ENCODE results near the gene ANKRD40CL.

The ANKRD40CL gene

GRCh38 chr17:50754521-50754920 is 12.8 kb downstream of the ANKRD40CL start:
- Histone ChIP-seq H3F3A (ENCODE audit: low read depth) (peaks cover 3% of the 10 kb centered on the region; the same call in 1 of the 2 replicates), H3K4me3 (ENCODE audit: low read length, poor library complexity, severe bottlenecking) (no peak overlapping the region), H3K9me2 (replicated peaks; ENCODE audit: low read depth, low read length) (no peaks in the 10 kb centered on the region), H3K9ac (ENCODE audit: low read depth, low read length, poor library complexity, severe bottlenecking) (no peak overlapping the region), H3K4me1 (ENCODE audit: insufficient read depth, low read length, poor library complexity, severe bottlenecking) (no peaks in the 10 kb centered on the region), H2AFZ (ENCODE audit: low read length) (no peak overlapping the region), H3K9me3 (ENCODE audit: insufficient read depth, low read depth, low read length) (no peaks in the 10 kb centered on the region), H4K20me1 (ENCODE audit: insufficient read depth, low read length, poor library complexity, severe bottlenecking) (peaks cover 3% of the 10 kb centered on the region), H3K36me3 (ENCODE audit: insufficient read depth, low read length) (peaks cover 56% of the 10 kb centered on the region; the same call in 1 of the 2 replicates), H3K27me3 (ENCODE audit: insufficient read depth, low read length, poor library complexity, severe bottlenecking) (no peaks in the 10 kb centered on the region), H3K4me2 (ENCODE audit: low read depth, low read length, poor library complexity, severe bottlenecking) (no peak overlapping the region), H3K79me2 (ENCODE audit: insufficient read depth, low read length) (no peaks in the 10 kb centered on the region)
- no peak for TF ChIP-seq CTCF (conservative IDR thresholded peaks at IDR 0.05; ENCODE audit: low read length)
- TF ChIP-seq EZH2phosphoT487 (IDR thresholded peaks at IDR 0.05; ENCODE audit: borderline replicate concordance): no peak

GRCh38 chr17:50749245-50749644 is 18.1 kb downstream of the ANKRD40CL start:
- peaks cover 13% of the 10 kb centered on the region for H4K20me1 ChIP-seq (ENCODE audit: insufficient read depth, low read length, poor library complexity, severe bottlenecking)
- H3K27me3 ChIP-seq (ENCODE audit: insufficient read depth, low read length, poor library complexity, severe bottlenecking): no peaks in the 10 kb centered on the region
- no peak overlapping the region for H2AFZ ChIP-seq (ENCODE audit: low read length)
- H3K4me3 ChIP-seq (ENCODE audit: low read length, poor library complexity, severe bottlenecking): no peak overlapping the region
- TF ChIP-seq EZH2phosphoT487 (IDR thresholded peaks at IDR 0.05; ENCODE audit: borderline replicate concordance) (no peak), CTCF (conservative IDR thresholded peaks at IDR 0.05; ENCODE audit: low read length) (no peak)
- H3K4me2 ChIP-seq (ENCODE audit: low read depth, low read length, poor library complexity, severe bottlenecking): no peak overlapping the region
- no peaks in the 10 kb centered on the region; the same call in 1 of the 2 replicates for H3K79me2 ChIP-seq (ENCODE audit: insufficient read depth, low read length)
- no peaks in the 10 kb centered on the region; the same call in none of the 2 replicates for H3F3A ChIP-seq (ENCODE audit: low read depth)
- H3K36me3 ChIP-seq (ENCODE audit: insufficient read depth, low read length): peaks cover 100% of the 10 kb centered on the region
- no peaks in the 10 kb centered on the region for H3K9me3 ChIP-seq (ENCODE audit: insufficient read depth, low read depth, low read length)
- no peak overlapping the region for H3K9ac ChIP-seq (ENCODE audit: low read depth, low read length, poor library complexity, severe bottlenecking)
- no peaks in the 10 kb centered on the region for H3K9me2 ChIP-seq (replicated peaks; ENCODE audit: low read depth, low read length)
- no peaks in the 10 kb centered on the region for H3K4me1 ChIP-seq (ENCODE audit: insufficient read depth, low read length, poor library complexity, severe bottlenecking)

GRCh38 chr17:50745631-50746030 is 21.7 kb downstream of the ANKRD40CL start:
- Histone ChIP-seq H3K4me2 (ENCODE audit: low read depth, low read length, poor library complexity, severe bottlenecking) (no peak overlapping the region), H3K9me2 (replicated peaks; ENCODE audit: low read depth, low read length) (no peaks in the 10 kb centered on the region), H3F3A (ENCODE audit: low read depth) (no peaks in the 10 kb centered on the region; the same call in none of the 2 replicates), H3K4me1 (ENCODE audit: insufficient read depth, low read length, poor library complexity, severe bottlenecking) (no peaks in the 10 kb centered on the region), H2AFZ (ENCODE audit: low read length) (no peak overlapping the region), H3K9ac (ENCODE audit: low read depth, low read length, poor library complexity, severe bottlenecking) (no peak overlapping the region), H3K4me3 (ENCODE audit: low read length, poor library complexity, severe bottlenecking) (no peak overlapping the region), H3K79me2 (ENCODE audit: insufficient read depth, low read length) (no peaks in the 10 kb centered on the region; the same call in 1 of the 2 replicates), H4K20me1 (ENCODE audit: insufficient read depth, low read length, poor library complexity, severe bottlenecking) (peaks cover 22% of the 10 kb centered on the region), H3K9me3 (ENCODE audit: insufficient read depth, low read depth, low read length) (no peaks in the 10 kb centered on the region), H3K36me3 (ENCODE audit: insufficient read depth, low read length) (peaks cover 97% of the 10 kb centered on the region), H3K27me3 (ENCODE audit: insufficient read depth, low read length, poor library complexity, severe bottlenecking) (no peaks in the 10 kb centered on the region)
- TF ChIP-seq CTCF (conservative IDR thresholded peaks at IDR 0.05; ENCODE audit: low read length): no peak
- no peak for TF ChIP-seq EZH2phosphoT487 (IDR thresholded peaks at IDR 0.05; ENCODE audit: borderline replicate concordance)
